ENCODE results near the gene CLASRP.

CLASRP gene

DNA sequence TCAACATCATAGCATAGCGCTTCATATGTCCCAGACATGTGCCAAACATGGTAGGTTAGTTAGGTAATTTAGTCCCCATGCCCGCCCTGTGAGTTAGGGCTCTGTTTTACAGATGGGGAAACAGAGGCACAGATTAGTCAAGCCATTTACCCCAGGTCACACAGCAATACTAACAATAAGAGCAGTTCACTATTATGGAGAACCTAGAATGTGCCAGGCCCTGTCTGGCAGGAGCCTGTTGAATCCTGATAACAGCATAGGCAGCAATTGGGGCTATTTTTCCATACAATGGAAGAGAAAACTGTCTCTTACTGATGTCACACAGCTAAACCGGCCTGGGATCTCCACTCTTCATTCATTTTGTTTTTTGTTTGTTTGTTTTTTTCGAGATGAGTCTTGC lies 47.6 kb downstream of the CLASRP start:
- no peak for TF ChIP-seq FOXP2 (optimal IDR thresholded peaks at IDR 0.05; ENCODE audit: borderline replicate concordance, extremely low read depth, extremely low read length, insufficient read depth)
- TF ChIP-seq SIN3A (IDR thresholded peaks at IDR 0.05; ENCODE audit: borderline replicate concordance, insufficient read depth, low read length) = no peak
- TF ChIP-seq TAF1 (IDR thresholded peaks at IDR 0.05; ENCODE audit: borderline replicate concordance, insufficient read depth, low read length) = no peak
- no peak for TF ChIP-seq REST (IDR thresholded peaks at IDR 0.05; ENCODE audit: insufficient read depth in 1 of 2, low read depth in 2 of 2, low read length in 2 of 2)
- TF ChIP-seq POLR2AphosphoS5 (IDR thresholded peaks at IDR 0.05; ENCODE audit: low read depth, low read length) = no peak

- no peak for TF ChIP-seq POLR2AphosphoS5 (IDR thresholded peaks at IDR 0.05; ENCODE audit: low read depth, low read length)
- TF ChIP-seq FOXP2 (optimal IDR thresholded peaks at IDR 0.05; ENCODE audit: borderline replicate concordance, extremely low read depth, extremely low read length, insufficient read depth) = no peak
- TF ChIP-seq SIN3A (IDR thresholded peaks at IDR 0.05; ENCODE audit: borderline replicate concordance, insufficient read depth, low read length) = no peak
- TF ChIP-seq REST (IDR thresholded peaks at IDR 0.05; ENCODE audit: insufficient read depth in 1 of 2, low read depth in 2 of 2, low read length in 2 of 2) = no peak
These were observed 48.7 kb downstream of the CLASRP start for GRCh38 chr19:45087531-45087930.

DNA sequence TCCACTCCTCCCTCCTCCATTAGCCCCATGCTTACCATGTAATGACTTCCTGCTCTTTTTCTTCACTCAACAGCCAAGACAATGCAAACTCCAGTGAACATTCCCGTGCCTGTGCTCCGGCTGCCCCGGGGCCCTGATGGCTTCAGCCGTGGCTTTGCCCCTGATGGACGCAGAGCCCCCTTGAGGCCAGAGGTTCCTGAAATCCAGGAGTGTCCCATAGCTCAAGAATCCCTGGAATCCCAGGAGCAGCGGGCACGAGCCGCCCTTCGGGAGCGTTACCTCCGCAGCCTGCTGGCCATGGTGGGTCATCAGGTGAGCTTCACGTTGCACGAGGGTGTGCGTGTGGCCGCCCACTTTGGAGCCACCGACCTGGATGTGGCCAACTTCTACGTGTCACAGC lies 51.2 kb downstream of the CLASRP start:
- TF ChIP-seq SIN3A (IDR thresholded peaks at IDR 0.05; ENCODE audit: borderline replicate concordance, insufficient read depth, low read length) (no peak), POLR2AphosphoS5 (IDR thresholded peaks at IDR 0.05; ENCODE audit: low read depth, low read length) (no peak), TAF1 (IDR thresholded peaks at IDR 0.05; ENCODE audit: borderline replicate concordance, insufficient read depth, low read length) (no peak), REST (IDR thresholded peaks at IDR 0.05; ENCODE audit: insufficient read depth in 1 of 2, low read depth in 2 of 2, low read length in 2 of 2) (no peak), FOXP2 (optimal IDR thresholded peaks at IDR 0.05; ENCODE audit: borderline replicate concordance, extremely low read depth, extremely low read length, insufficient read depth) (no peak)

GRCh38 chr19:45090606-45091005 lies 51.8 kb downstream of the CLASRP start:
- TF ChIP-seq POLR2AphosphoS5 (IDR thresholded peaks at IDR 0.05; ENCODE audit: low read depth, low read length) (no peak), SIN3A (IDR thresholded peaks at IDR 0.05; ENCODE audit: borderline replicate concordance, insufficient read depth, low read length) (no peak), FOXP2 (optimal IDR thresholded peaks at IDR 0.05; ENCODE audit: borderline replicate concordance, extremely low read depth, extremely low read length, insufficient read depth) (no peak), REST (IDR thresholded peaks at IDR 0.05; ENCODE audit: insufficient read depth in 1 of 2, low read depth in 2 of 2, low read length in 2 of 2) (no peak), TAF1 (IDR thresholded peaks at IDR 0.05; ENCODE audit: borderline replicate concordance, insufficient read depth, low read length) (no peak)
